Activated CD8-positive, alpha-beta memory T cell treated with anti-CD3 and anti-CD28 coated beads, Interleukin-2, amount 50 U/mL, for 24 hours (primary cell): ENCODE measurements around the gene LGALS12.
"Not testable (repeated sequence)": the region's sequence is repeated elsewhere in the genome, so short reads cannot be mapped to it uniquely, and the experiment has no call there.

Experiments used
- DNase-seq: peaks from one replicate; pipeline ENCODE4 v3.0.0-alpha.2; 2020; ENCODE audit errors: extremely low read depth

The LGALS12 gene

GRCh38 chr11:63504933-63505586, 824 bp upstream of the LGALS12 start:
- DNase-seq = no peak

- DNase-seq = no peak
Measured at GRCh38 chr11:63506876-63507275, 992 bp downstream of the LGALS12 start.

DNA sequence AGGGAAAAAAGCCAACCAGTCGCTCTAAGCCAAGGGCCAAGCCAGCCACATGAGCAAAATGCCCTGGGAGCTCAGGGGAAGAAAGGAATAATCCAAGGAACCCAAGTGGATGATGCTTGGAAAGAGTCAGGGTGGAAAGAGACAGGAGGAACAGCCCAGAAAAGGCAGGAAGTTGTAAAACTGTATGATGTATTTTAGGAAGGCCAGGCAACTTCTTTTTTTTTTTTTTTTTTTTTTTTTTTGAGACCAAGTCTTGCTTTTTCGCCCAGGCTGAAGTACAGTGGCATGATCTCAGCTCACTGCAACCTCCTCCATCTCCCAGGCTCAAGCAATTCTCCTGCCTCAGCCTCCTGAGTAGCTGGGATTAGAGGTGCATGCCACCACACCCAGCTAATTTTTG, 1.6 kb downstream of the LGALS12 start:
- DNase-seq = no peak

GRCh38 chr11:63508009-63508408, 2.1 kb downstream of the LGALS12 start:
- DNase-seq = no peak

DNA sequence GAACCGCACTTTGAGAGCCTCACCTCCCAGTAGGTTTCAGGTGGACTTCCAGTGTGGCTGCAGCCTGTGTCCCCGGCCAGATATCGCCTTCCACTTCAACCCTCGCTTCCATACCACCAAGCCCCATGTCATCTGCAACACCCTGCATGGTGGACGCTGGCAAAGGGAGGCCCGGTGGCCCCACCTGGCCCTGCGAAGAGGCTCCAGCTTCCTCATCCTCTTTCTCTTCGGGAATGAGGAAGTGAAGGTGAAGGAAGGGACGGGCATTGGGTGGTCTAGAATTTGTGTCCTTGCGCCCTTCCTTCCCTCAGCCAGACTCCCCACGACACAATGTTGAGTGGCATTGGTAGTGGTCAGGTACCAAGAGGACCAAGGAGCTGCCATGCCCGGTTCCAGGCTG, 2.9 kb downstream of the LGALS12 start:
- no peak for DNase-seq

- no peak for DNase-seq
Measured at GRCh38 chr11:63510360-63511047, 4.6 kb downstream of the LGALS12 start.

GRCh38 chr11:63511048-63511748, 5.3 kb downstream of the LGALS12 start:
- DNase-seq = no peak

GRCh38 chr11:63512816-63513215, 6.9 kb downstream of the LGALS12 start:
- no peak for DNase-seq

DNA sequence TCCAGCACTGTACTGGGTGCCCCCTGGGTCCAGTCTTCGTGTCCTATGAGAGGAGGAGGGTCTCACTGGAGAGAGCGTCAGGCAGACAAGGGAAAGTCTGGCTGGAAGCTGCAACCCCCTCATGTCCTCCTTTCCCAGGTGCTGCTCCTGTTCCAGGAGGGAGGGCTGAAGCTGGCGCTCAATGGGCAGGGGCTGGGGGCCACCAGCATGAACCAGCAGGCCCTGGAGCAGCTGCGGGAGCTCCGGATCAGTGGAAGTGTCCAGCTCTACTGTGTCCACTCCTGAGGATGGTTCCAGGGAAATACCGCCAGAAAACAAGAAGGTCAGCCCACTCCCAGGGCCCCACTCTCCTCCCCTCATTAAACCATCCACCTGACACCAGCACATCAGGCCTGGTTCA, 10.2 kb downstream of the LGALS12 start:
- DNase-seq = no peak

- DNase-seq = no peak
Measured at GRCh38 chr11:63517156-63517555, 11.3 kb downstream of the LGALS12 start.

GRCh38 chr11:63518548-63518947, 12.7 kb downstream of the LGALS12 start:
- no peak for DNase-seq

DNA sequence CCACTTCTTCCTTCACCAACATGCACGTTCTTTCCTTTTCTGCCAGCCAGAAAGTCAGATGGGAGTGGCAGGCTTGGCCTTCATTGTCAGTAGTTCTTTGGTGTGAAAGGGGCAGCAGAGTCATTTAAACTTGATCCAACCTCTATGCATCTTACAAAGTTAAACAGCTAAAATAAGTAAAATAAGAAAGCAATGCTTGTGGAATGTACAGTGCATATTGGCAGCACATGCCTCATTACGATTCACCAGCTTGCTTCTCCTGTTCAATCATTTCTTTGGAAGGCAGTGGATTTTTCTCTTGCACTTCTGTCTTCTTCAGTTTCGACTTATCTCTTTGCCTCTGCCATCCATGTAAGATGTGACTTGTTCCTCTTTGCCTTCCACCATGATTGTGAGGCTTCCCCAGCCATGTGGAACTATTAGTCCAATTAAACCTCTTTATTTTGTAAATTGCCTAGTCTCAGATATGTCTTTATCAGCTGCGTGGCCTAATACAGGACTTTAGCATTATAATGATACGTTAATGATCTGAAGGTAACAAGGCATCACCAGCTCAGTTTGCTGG, 14.8 kb downstream of the LGALS12 start:
- DNase-seq = no peak

GRCh38 chr11:63521896-63522295, 16.0 kb downstream of the LGALS12 start:
- DNase-seq = no peak

DNA sequence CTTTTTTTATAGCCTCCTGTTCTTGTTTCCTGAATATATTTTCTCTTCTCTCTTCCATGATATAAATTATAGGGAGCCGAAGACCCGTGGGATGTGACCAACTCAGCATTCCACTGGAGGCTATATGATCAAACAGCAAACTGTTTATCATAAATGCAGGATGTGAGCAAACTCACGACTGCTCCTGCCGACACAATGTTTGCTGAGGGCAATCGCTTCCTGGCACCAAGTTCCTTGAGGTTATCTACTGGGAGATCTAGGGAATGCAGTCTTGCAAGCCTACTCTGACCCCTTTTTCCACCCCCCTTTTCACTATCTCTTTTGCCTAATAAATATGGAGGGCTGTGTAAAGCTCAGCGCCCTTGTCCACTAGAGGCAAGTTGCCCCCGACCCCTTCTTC, 17.3 kb downstream of the LGALS12 start:
- no peak for DNase-seq

DNA sequence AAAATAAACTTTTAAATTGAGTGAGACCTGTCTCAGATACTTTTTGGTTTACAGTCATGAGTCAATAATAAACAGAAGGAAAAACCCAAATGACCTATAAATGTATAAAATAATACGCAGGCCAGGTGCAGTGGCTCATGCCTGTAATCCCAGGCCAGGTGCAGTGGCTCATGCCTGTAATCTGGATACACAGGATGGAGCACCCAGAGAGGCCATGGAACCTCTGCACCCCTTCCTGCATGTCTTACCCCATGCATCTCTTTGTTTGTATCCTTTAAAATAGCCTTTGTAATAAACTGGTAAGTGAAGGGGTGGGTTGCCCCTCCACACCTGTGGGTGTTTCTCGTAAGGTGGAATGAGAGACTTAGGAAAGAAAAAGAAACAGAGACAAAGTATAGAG, 21.8 kb downstream of the LGALS12 start:
- DNase-seq = no peak

GRCh38 chr11:63528156-63528555, 22.3 kb downstream of the LGALS12 start:
- not testable (repeated sequence) for DNase-seq

- DNase-seq = not testable (repeated sequence)
Measured at GRCh38 chr11:63528729-63529278, 22.9 kb downstream of the LGALS12 start.

- DNase-seq = not testable (repeated sequence)
Measured at GRCh38 chr11:63529373-63529772, 23.5 kb downstream of the LGALS12 start.

- DNase-seq = no peak
Measured at GRCh38 chr11:63530021-63530420, 24.1 kb downstream of the LGALS12 start.

- DNase-seq = not testable (repeated sequence)
Measured at GRCh38 chr11:63531074-63531792, 25.3 kb downstream of the LGALS12 start.

GRCh38 chr11:63532117-63532516, 26.2 kb downstream of the LGALS12 start:
- DNase-seq = no peak
